Endodermal cell (in vitro differentiated cells): ENCODE results near the gene LIN37. TPM values are rescaled to one million over a fixed set of nuclear protein-coding genes. Genes with fewer than 3 reads are reported as not detected.

ENCODE experiments used
- DNase-seq: peaks from one replicate; pipeline ENCODE4 v3.0.0-alpha.2; 2017
- H3K27ac ChIP-seq: 2 replicates; pipeline ENCODE4 v1.5.1; 2013; ENCODE audit warnings: mild to moderate bottlenecking, low read depth, low read length, moderate library complexity
- H3K27me3 ChIP-seq: 2 replicates; pipeline ENCODE4 v1.6.1; 2013; ENCODE audit warnings: mild to moderate bottlenecking, low read length, moderate library complexity; ENCODE audit not compliant: insufficient read depth, control insufficient read depth, poor library complexity, severe bottlenecking
- H3K36me3 ChIP-seq: 2 replicates; pipeline ENCODE4 v1.7.0; 2013; ENCODE audit warnings: mild to moderate bottlenecking, low read length, moderate library complexity; ENCODE audit not compliant: control insufficient read depth, insufficient read depth
- H3K4me1 ChIP-seq: one replicate; pipeline ENCODE4 v1.7.0; 2013; ENCODE audit warnings: low read length; ENCODE audit not compliant: control insufficient read depth, insufficient read depth
- H3K4me3 ChIP-seq: 2 replicates; pipeline ENCODE4 v1.5.1; 2013; ENCODE audit warnings: mild to moderate bottlenecking, low read length, moderate library complexity
- H3K9ac ChIP-seq: 2 replicates; pipeline ENCODE4 v1.6.1; 2013; ENCODE audit warnings: mild to moderate bottlenecking, low read length, moderate library complexity; ENCODE audit not compliant: poor library complexity, severe bottlenecking; ENCODE audit errors: extremely low read depth
- H3K9me3 ChIP-seq: 2 replicates; pipeline ENCODE4 v1.6.1; 2013; ENCODE audit warnings: mild to moderate bottlenecking, low read length, moderate library complexity; ENCODE audit not compliant: control insufficient read depth
- H3K27ac Mint-ChIP-seq: 2 replicates; pipeline ENCODE4 v1.8.0; 2020; ENCODE audit warnings: mixed read lengths
- H3K27me3 Mint-ChIP-seq: 2 replicates; pipeline ENCODE4 v1.8.0; 2021; ENCODE audit warnings: mild to moderate bottlenecking, mixed read lengths; ENCODE audit not compliant: insufficient read depth
- H3K36me3 Mint-ChIP-seq: 2 replicates; pipeline ENCODE4 v1.8.0; 2020; ENCODE audit warnings: low read depth, mixed read lengths
- H3K4me1 Mint-ChIP-seq: 2 replicates; pipeline ENCODE4 v1.8.0; 2020; ENCODE audit warnings: mixed read lengths
- H3K4me3 Mint-ChIP-seq: 2 replicates; pipeline ENCODE4 v1.8.0; 2020; ENCODE audit warnings: mild to moderate bottlenecking, moderate library complexity, mixed read lengths
- H3K9me3 Mint-ChIP-seq: 2 replicates; pipeline ENCODE4 v1.8.0; 2020; ENCODE audit warnings: mild to moderate bottlenecking, mixed read lengths
- WGBS, 2 experiments: methylation state at CpG; one replicate each; pipeline versions ENCODE4 v1.1.5 to v1.1.7; 2013; ENCODE audit warnings: missing lambda C conversion rate in 2 of 2, mixed read lengths in 1 of 2; ENCODE audit not compliant: insufficient coverage in 1 of 2, insufficient read length in 1 of 2; 5-methylcytosine and 5-hydroxymethylcytosine counted together
- total RNA-seq, 2 donors: library from RNA; stranded (reverse); fragmentation: NEBNext Ultra II Directional in 1 of 2; extraction: Animal tissue kit (Norgen Biotek cat#: 25700) in 1 of 2; gene quantifications; 2 replicates in 1 of 2; 3 replicates in 1 of 2; pipeline ENCODE4 v1.2.1, GENCODE V29; 2021
- TF ChIP-seq, protein P1 (sequence below): fragments of 200-600 bp; sonication (generic); conservative IDR thresholded peaks from 2 replicates; pipeline ENCODE4 v1.5.0; 2021; ENCODE audit warnings: antibody characterized with exemption, mild to moderate bottlenecking

Gene LIN37
- total RNA-seq, 2 donors from 2014 or later, result 6.6 to 7.6 TPM

DNA sequence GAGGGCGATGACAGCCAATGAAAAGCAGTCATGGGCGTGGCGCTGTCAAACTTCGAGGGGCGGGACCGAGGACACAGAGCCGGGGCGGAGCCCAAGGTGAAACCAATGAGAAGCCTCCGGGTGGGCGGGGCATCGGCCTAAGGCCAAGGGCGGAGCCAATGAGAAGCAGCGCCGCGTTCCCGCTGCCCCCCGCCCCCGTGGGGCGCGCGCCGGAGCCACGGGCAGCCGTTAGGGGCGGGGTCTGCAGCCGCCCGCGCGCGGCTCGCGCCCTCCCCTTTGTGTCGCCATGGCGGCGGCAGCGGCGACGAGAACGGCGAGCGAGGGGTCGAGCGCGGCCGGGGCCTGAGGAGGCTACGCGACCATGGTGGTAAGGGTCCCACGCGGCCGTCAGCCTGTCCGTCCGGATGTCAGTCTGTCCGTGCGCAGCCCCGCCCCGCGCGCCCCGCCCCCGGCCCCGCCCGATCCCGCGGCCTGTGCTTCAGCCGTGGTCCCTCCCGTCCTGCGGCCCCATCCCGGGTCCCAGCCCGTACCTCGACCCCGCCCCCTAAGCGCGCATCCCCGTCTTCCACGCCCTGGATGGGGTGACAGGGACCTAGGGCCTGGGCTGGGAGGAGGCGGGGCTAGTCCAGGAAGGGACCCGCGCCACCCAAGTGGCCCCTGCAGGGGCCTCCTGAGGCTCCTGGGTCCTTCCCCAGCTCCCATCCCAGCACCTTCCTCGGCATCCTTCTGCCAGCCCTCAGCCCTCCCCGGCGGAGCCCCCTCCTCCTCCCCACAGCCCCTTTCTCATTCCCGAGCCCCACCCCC is 27.1 kb downstream of the LIN37 start, which contains the start of gene ARHGAP33:
Gene ARHGAP33, plus strand, starts transcription at position 267 of the 804 bp plus-strand sequence. Its CDS starts 95 bp downstream, at position 362.
- peaks cover 41% of the 10 kb centered on the region for H3K27me3 Mint-ChIP-seq
- WGBS, 2 experiments, result 0% methylated on average over 28 to 82 of the region's 82 CpGs
- Histone ChIP-seq H3K27me3 (peaks cover 11% of the 10 kb centered on the region), H3K9ac (no peak within 1 kb of the TSS), H3K9me3 (no peaks in the 10 kb centered on the region), H3K4me1 (peaks cover 3% of the 10 kb centered on the region), H3K36me3 (no peaks in the 10 kb centered on the region), H3K4me3 (peak within 1 kb of the TSS; percentile 72), H3K27ac (peak within 1 kb of the TSS; percentile 63)
- H3K27ac Mint-ChIP-seq, result no peak within 1 kb of the TSS
- no peaks in the 10 kb centered on the region for H3K36me3 Mint-ChIP-seq
- peak within 1 kb of the TSS; percentile 50 for H3K4me3 Mint-ChIP-seq
- peaks cover 15% of the 10 kb centered on the region for H3K4me1 Mint-ChIP-seq
- peak; percentile 99 for DNase-seq
- TF ChIP-seq, protein P1, sequence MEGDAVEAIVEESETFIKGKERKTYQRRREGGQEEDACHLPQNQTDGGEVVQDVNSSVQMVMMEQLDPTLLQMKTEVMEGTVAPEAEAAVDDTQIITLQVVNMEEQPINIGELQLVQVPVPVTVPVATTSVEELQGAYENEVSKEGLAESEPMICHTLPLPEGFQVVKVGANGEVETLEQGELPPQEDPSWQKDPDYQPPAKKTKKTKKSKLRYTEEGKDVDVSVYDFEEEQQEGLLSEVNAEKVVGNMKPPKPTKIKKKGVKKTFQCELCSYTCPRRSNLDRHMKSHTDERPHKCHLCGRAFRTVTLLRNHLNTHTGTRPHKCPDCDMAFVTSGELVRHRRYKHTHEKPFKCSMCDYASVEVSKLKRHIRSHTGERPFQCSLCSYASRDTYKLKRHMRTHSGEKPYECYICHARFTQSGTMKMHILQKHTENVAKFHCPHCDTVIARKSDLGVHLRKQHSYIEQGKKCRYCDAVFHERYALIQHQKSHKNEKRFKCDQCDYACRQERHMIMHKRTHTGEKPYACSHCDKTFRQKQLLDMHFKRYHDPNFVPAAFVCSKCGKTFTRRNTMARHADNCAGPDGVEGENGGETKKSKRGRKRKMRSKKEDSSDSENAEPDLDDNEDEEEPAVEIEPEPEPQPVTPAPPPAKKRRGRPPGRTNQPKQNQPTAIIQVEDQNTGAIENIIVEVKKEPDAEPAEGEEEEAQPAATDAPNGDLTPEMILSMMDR, result no peak
- H3K9me3 Mint-ChIP-seq, result no peaks in the 10 kb centered on the region

DNA sequence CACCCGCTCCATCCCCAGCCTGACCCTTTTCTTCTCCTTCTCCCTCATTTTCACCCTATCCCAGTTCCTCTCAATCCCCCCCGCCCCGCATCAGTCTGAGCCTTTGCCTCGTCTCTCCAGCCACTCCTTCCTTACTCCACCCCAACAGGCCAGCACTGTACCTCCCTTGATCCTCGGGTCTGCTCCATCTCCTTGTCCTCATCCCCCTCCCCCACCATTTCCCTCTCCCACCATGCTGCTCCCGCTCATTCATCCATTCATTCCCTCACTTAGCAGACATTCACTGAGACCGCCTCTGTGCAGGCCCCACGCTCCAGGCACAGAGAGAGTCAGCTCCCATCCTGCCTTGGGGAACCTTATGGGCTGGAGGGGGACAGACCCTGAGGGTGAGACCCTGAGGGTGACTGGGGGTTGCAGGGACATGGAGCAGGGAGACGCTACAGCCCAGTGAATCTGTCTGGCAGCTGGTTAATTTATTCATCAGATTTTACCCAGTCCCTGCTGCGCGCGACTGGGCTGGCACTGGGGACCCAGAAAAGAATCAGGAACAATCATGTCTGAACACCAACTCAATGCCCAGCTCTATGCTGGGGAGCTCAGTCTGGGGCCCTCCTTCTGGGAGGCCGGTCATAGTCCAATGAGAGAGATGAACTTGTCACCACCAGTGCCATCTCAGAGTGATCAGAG is 27.9 kb downstream of the LIN37 start:
- Histone ChIP-seq H3K4me3 (peak overlapping the region; percentile 72), H3K27ac (peak overlapping the region; percentile 63), H3K27me3 (peaks cover 11% of the 10 kb centered on the region), H3K9ac (no peak overlapping the region), H3K9me3 (no peaks in the 10 kb centered on the region), H3K36me3 (no peaks in the 10 kb centered on the region), H3K4me1 (peaks cover 3% of the 10 kb centered on the region)
- H3K4me1 Mint-ChIP-seq, result peaks cover 15% of the 10 kb centered on the region
- H3K4me3 Mint-ChIP-seq, result peak overlapping the region; percentile 50
- H3K9me3 Mint-ChIP-seq, result no peaks in the 10 kb centered on the region
- TF ChIP-seq, protein P1, result no peak
- no peak overlapping the region for H3K27ac Mint-ChIP-seq
- no peaks in the 10 kb centered on the region for H3K36me3 Mint-ChIP-seq
- no peak for DNase-seq
- H3K27me3 Mint-ChIP-seq, result peaks cover 39% of the 10 kb centered on the region
- 57 to 87% methylated on average over 6 to 13 of the region's 13 CpGs for WGBS, 2 experiments

DNA sequence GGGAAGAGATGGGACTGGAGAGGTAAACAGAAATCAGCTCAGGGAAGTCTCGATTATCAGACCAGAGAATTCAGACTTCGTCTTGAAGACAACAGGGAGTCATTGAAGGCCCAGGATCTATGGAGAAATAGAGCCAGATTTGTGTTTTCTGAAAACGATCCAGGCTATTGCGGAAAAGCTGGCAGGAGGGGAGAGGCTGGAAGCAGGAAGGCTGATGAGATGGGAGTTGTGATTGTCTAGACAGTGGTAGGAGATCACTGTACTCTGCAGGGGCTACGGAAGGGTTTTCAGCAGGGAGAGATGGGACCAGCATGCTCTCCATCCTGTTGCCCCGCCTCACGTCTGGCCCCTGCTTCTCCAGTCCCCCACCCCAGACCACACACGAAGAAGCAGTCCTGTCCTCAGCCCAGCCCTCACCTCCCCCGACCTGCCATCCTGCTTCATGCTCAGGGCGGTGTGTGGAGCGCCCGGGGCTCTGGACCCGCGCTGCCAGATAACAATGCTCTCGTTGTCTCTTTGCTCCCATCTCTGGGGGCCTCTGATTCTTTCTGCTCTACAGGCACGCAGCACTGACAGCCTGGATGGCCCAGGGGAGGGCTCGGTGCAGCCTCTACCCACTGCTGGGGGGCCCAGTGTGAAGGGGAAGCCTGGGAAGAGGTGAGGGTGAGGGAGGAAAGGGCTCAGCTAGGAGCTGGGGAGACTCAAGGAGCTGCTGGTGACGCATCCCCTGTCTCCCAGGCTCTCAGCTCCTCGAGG is 28.9 kb downstream of the LIN37 start:
- Mint-ChIP-seq H3K9me3 (no peaks in the 10 kb centered on the region), H3K4me3 (peak overlapping the region; percentile 6), H3K4me1 (peaks cover 15% of the 10 kb centered on the region), H3K27me3 (peaks cover 39% of the 10 kb centered on the region), H3K36me3 (no peaks in the 10 kb centered on the region), H3K27ac (no peak overlapping the region)
- no peaks in the 10 kb centered on the region for H3K36me3 ChIP-seq
- H3K27ac ChIP-seq, result no peak overlapping the region
- H3K4me1 ChIP-seq, result peaks cover 3% of the 10 kb centered on the region
- TF ChIP-seq, protein P1, result no peak
- peak; percentile 75 for DNase-seq
- H3K27me3 ChIP-seq, result peaks cover 11% of the 10 kb centered on the region
- H3K4me3 ChIP-seq, result no peak overlapping the region
- WGBS, 2 experiments, result 46 to 52% methylated on average over 16 to 19 of the region's 19 CpGs
- no peak overlapping the region for H3K9ac ChIP-seq
- no peaks in the 10 kb centered on the region for H3K9me3 ChIP-seq
